GM19372 (cell line): ENCODE results near the gene OR5I1.
"Not testable (repeated sequence)": the region's sequence is repeated elsewhere in the genome, so short reads cannot be mapped to it uniquely, and the experiment has no call there.

Source experiments
- ATAC-seq: cut with Tn5 transposase; IDR thresholded peaks from one replicate; pipeline ENCODE4 v1.9.1; 2021; ENCODE audit warnings: mild to moderate bottlenecking, low read depth, moderate library complexity; ENCODE audit not compliant: unreplicated experiment

OR5I1 gene

GRCh38 chr11:55936300-55936699 is at the start of gene OR5I1:
Gene OR5I1, minus strand, starts transcription at chr11:55936400. Its CDS starts 0 bp downstream, at chr11:55936400.
- no peak for ATAC-seq

DNA sequence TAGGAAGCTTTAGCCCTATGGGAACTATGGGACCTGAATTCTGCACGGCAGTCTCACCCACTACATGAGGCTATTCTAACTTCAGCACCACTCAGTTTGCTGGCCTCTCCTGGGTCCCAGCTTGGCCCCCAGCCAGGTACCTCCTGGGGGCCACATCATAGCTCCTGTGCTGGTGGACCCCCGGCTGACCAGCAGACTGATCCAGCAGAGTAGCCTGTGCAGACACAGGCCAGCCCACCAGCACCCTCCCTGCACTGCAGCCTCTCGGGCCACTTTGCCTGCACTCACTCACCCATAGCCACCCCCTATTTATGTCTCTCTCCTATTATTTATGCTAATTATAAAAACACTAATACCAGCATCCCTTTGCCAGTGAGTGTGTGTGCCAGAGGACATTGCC is 34.7 kb upstream of the OR5I1 start:
- ATAC-seq: no peak

- no peak for ATAC-seq
Observed at GRCh38 chr11:55969845-55970244, 33.6 kb upstream of the OR5I1 start, which contains the start of gene OR10AG1. Gene OR10AG1, minus strand, starts transcription at chr11:55969945. Its CDS starts 38 bp downstream, at chr11:55969907.

GRCh38 chr11:55967914-55968313 is 31.7 kb upstream of the OR5I1 start:
- ATAC-seq: no peak

GRCh38 chr11:55966391-55966790 is 30.2 kb upstream of the OR5I1 start:
- no peak for ATAC-seq

DNA sequence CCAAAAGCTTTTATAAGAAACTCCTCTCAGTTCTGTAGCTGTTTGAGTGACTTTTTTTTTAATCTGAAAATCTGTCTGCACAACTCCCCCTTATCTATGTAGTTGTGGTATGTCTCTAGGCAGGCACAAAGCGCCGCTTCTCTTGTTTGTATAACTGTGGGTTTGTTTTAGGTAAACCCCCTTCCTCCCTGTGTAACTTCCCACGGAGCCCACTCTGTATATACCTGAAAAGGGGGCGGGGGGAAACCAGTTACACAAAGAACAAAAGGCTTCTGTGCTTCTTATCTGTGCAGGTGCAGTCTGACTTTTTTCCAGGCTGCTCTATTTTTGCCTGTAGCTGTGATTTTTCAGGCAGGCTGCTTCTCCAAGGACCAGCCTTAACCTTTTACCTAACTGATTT is 20.3 kb upstream of the OR5I1 start:
- no peak for ATAC-seq

DNA sequence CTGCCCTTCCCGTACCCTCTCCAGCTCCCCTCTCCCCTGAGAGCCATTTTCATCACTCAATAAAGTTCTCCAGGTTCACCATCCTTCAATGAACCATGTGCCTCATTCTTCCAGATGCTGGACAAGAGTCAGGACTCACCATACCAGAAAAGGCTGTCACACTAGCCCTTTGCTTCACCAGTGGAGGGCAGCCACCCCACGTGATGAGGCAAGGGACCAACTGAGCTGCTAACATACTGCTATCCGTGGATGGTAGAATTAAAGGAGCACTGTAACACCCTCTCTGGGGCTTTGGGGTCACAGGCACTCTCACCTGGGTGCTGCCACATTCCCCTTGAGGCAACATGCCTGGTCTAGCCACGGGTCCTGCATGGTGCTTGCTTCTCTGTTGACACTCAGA is 13.1 kb upstream of the OR5I1 start:
- ATAC-seq: no peak

DNA sequence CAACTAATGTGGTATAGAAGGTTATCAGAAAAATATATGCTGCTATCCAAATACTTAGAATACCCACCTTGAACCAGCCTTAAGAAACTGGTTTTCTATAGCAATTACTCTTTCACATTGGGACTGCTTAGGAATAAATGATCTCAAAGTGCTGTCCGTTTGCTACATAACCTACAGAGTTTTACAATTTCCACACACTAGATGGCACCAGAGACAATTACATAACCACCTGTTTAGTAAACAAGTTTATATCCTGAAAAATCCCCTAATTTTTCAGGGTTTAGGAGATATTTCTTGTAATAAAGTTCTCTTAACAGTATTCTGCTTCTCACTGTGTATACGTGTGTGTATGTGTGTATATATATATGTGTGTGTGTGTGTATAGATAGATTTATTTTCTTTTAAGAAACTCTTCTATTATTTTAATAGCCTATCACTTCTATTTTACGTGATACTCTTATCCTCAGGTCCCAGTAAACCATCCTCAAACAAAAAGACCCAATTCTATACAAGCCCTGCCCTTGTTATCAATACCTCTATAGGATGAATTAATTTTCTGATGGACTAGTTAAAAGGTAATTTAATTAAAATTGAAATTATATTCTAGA is 6.7 kb upstream of the OR5I1 start:
- no peak for ATAC-seq

DNA sequence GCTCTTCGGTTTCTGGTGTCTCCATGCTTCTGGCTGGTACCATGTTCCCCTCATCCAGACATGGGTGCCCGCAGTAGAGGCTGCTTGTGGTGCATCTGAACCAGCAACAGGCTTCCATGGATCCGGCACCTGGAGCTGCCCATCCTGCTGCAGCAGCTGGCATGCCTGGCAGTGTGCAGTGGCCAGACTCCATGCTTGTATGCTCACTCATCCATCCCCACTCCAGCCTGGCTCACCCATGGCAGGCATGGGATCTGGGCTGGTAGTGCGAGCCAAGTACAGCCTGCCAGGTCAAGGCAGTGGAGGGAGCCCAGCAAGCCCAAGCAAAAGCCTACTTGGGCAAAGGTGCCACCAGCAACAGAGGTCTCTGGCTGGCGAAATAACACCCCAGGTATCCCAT is 15.7 kb downstream of the OR5I1 start:
- no peak for ATAC-seq

GRCh38 chr11:55914482-55914881 is 21.7 kb downstream of the OR5I1 start, which contains the start of gene OR5W2:
Gene OR5W2, minus strand, starts transcription at chr11:55914582. Its CDS starts 0 bp downstream, at chr11:55914582.
- ATAC-seq: no peak

- ATAC-seq: no peak
Observed at GRCh38 chr11:55902308-55902707, 33.9 kb downstream of the OR5I1 start.

- no peak for ATAC-seq
Observed at GRCh38 chr11:55895216-55895615, 41.0 kb downstream of the OR5I1 start.

GRCh38 chr11:55885481-55885880 is 50.7 kb downstream of the OR5I1 start:
- not testable (repeated sequence) for ATAC-seq
